Loucy (cell line): ENCODE data around the gene IRGQ.
A peak's percentile ranks its signal among the peaks of the same experiment; 100 is the strongest.

Experiments
- H2AFZ ChIP-seq: fragments of 200-600 bp; sonication (generic); 2 replicates; pipeline ENCODE4 v1.6.0; 2016; ENCODE audit warnings: antibody characterized with exemption, mild to moderate bottlenecking, low read length, moderate library complexity
- H3F3A ChIP-seq: fragments of 200-600 bp; 2 replicates; pipeline ENCODE4 v1.6.0; 2016; ENCODE audit warnings: antibody characterized with exemption, low read depth, mild to moderate bottlenecking
- H3K27me3 ChIP-seq: fragments of 200-600 bp; sonication (generic); 2 replicates; pipeline ENCODE4 v1.6.1; 2014; ENCODE audit warnings: low read length, mild to moderate bottlenecking; ENCODE audit not compliant: insufficient read depth, poor library complexity, severe bottlenecking
- H3K36me3 ChIP-seq: fragments of 200-600 bp; sonication (generic); 2 replicates; pipeline ENCODE4 v1.6.1; 2016; ENCODE audit warnings: low read length; ENCODE audit not compliant: insufficient read depth
- H3K4me1 ChIP-seq: fragments of 200-600 bp; sonication (generic); 2 replicates; pipeline ENCODE4 v1.5.1; 2014; ENCODE audit warnings: low read length, mild to moderate bottlenecking; ENCODE audit not compliant: insufficient read depth, poor library complexity, severe bottlenecking
- H3K4me2 ChIP-seq: fragments of 200-600 bp; sonication (generic); 2 replicates; pipeline ENCODE4 v1.6.0; 2014; ENCODE audit warnings: antibody characterized with exemption, low read length, low read depth, mild to moderate bottlenecking; ENCODE audit not compliant: poor library complexity, severe bottlenecking
- H3K4me3 ChIP-seq: fragments of 200-600 bp; sonication (generic); 2 replicates; pipeline ENCODE4 v1.5.1; 2014; ENCODE audit warnings: low read length, mild to moderate bottlenecking, mixed read lengths; ENCODE audit not compliant: poor library complexity, severe bottlenecking
- H3K79me2 ChIP-seq: fragments of 200-600 bp; sonication (generic); 2 replicates; pipeline ENCODE4 v1.6.1; 2014; ENCODE audit warnings: low read length; ENCODE audit not compliant: insufficient read depth
- H3K9ac ChIP-seq: fragments of 200-600 bp; sonication (generic); 2 replicates; pipeline ENCODE4 v1.6.0; 2014; ENCODE audit warnings: mild to moderate bottlenecking, low read depth, low read length, moderate library complexity; ENCODE audit not compliant: poor library complexity, severe bottlenecking
- H3K9me2 ChIP-seq: fragments of 200-600 bp; sonication (generic); replicated peaks from 2 replicates; pipeline ENCODE4 v1.6.1; 2016; ENCODE audit warnings: low read depth, low read length, mixed read lengths
- H3K9me3 ChIP-seq: fragments of 200-600 bp; sonication (generic); 2 replicates; pipeline ENCODE4 v1.6.1; 2014; ENCODE audit warnings: mild to moderate bottlenecking, antibody characterized with exemption, low read length, low read depth; ENCODE audit not compliant: insufficient read depth
- H4K20me1 ChIP-seq: fragments of 200-600 bp; sonication (generic); 2 replicates; pipeline ENCODE4 v1.6.0; 2014; ENCODE audit warnings: antibody characterized with exemption, low read length, mild to moderate bottlenecking; ENCODE audit not compliant: insufficient read depth, poor library complexity, severe bottlenecking
- EZH2phosphoT487 ChIP-seq: fragments of 200-600 bp; IDR thresholded peaks from 2 replicates; pipeline ENCODE4 v1.6.1; 2018; ENCODE audit warnings: antibody characterized with exemption, mild to moderate bottlenecking, moderate library complexity, borderline replicate concordance
- TF ChIP-seq, protein P1 (sequence below): fragments of 200-600 bp; sonication (generic); conservative IDR thresholded peaks from 2 replicates; pipeline ENCODE4 v1.5.1; 2014; ENCODE audit warnings: mild to moderate bottlenecking, antibody characterized with exemption, low read length

The IRGQ gene

DNA sequence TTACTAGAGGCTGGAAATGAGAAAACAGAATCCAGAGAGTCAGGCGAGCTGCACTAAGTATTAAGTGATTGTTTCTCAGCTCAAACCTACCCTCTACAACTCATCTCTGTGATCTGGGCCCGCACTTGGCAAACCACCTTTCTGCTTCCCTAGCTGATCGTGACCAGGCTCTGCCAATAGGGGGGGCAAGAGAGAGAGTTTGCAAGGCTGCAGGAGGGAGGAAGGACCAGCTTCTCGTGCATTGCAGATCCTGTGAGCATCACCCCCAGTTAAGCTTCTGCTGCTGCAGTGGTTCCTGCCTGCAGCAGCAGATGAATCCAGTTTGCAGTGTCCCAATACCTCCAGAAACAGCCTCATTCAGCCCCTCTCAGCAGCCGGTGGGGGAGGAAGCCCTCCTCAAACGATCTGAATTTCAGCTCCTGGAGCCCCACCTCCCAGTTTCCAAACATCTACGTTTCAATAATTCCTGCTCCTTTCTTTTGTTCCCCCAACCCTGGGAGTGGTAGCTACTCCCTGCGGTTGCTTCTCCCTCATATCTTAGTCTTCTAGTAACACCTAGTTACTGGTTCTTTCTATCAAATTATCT lies 40.7 kb downstream of the IRGQ start:
- peaks cover 1% of the 10 kb centered on the region for H3K4me1 ChIP-seq
- H3K4me2 ChIP-seq: no peak overlapping the region
- no peak overlapping the region for H2AFZ ChIP-seq
- no peaks in the 10 kb centered on the region for H3F3A ChIP-seq
- no peaks in the 10 kb centered on the region for H3K9me3 ChIP-seq
- no peak overlapping the region for H3K9ac ChIP-seq
- TF ChIP-seq EZH2phosphoT487: no peak
- TF ChIP-seq, protein P1, sequence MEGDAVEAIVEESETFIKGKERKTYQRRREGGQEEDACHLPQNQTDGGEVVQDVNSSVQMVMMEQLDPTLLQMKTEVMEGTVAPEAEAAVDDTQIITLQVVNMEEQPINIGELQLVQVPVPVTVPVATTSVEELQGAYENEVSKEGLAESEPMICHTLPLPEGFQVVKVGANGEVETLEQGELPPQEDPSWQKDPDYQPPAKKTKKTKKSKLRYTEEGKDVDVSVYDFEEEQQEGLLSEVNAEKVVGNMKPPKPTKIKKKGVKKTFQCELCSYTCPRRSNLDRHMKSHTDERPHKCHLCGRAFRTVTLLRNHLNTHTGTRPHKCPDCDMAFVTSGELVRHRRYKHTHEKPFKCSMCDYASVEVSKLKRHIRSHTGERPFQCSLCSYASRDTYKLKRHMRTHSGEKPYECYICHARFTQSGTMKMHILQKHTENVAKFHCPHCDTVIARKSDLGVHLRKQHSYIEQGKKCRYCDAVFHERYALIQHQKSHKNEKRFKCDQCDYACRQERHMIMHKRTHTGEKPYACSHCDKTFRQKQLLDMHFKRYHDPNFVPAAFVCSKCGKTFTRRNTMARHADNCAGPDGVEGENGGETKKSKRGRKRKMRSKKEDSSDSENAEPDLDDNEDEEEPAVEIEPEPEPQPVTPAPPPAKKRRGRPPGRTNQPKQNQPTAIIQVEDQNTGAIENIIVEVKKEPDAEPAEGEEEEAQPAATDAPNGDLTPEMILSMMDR: peak; percentile 91
- H3K4me3 ChIP-seq: no peak overlapping the region
- H3K79me2 ChIP-seq: peaks cover 6% of the 10 kb centered on the region; the same call in 1 of the 2 replicates
- H4K20me1 ChIP-seq: no peaks in the 10 kb centered on the region
- H3K36me3 ChIP-seq: peaks cover 51% of the 10 kb centered on the region; the same call in 1 of the 2 replicates
- H3K27me3 ChIP-seq: no peaks in the 10 kb centered on the region
- no peaks in the 10 kb centered on the region for H3K9me2 ChIP-seq

DNA sequence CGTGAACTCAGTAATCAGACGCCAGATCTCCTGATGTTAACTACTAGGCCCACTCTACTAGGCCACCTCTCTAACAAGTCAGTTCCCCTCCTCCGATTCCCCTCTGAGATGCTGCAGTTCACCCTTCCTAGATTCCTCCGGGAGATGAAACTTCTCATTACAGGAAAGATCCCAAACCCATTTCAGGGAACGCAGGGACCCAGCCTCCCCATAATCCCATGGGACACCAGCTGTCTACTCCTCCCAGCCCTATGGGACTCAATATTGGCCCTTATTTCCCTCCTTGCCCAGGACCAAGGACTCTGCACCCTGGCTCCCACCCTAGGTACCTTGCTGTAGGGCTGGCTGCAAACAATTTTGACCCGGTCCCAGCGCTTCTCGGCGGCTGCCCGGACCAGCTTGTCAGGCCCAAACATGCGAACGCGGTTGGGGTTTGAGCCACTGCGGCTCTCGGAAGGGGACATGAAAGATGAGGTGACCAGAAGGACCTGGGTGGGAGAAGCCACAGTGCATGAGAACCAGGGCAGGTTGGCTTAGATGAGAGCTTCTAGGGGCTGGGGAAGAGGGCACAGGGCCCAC lies 41.5 kb downstream of the IRGQ start:
- H3K9me3 ChIP-seq: no peaks in the 10 kb centered on the region
- no peaks in the 10 kb centered on the region for H3K9me2 ChIP-seq
- no peaks in the 10 kb centered on the region for H4K20me1 ChIP-seq
- H3K4me3 ChIP-seq: no peak overlapping the region
- H2AFZ ChIP-seq: no peak overlapping the region
- no peaks in the 10 kb centered on the region for H3F3A ChIP-seq
- H3K36me3 ChIP-seq: peaks cover 53% of the 10 kb centered on the region; the same call in 1 of the 2 replicates
- no peaks in the 10 kb centered on the region for H3K4me1 ChIP-seq
- TF ChIP-seq, protein P1: no peak
- TF ChIP-seq EZH2phosphoT487: no peak
- no peaks in the 10 kb centered on the region for H3K27me3 ChIP-seq
- H3K79me2 ChIP-seq: 0 out of 2 replicates have a peak, but pooled peaks cover 5% of the 10 kb centered on the region
- H3K9ac ChIP-seq: no peak overlapping the region
- no peak overlapping the region for H3K4me2 ChIP-seq

DNA sequence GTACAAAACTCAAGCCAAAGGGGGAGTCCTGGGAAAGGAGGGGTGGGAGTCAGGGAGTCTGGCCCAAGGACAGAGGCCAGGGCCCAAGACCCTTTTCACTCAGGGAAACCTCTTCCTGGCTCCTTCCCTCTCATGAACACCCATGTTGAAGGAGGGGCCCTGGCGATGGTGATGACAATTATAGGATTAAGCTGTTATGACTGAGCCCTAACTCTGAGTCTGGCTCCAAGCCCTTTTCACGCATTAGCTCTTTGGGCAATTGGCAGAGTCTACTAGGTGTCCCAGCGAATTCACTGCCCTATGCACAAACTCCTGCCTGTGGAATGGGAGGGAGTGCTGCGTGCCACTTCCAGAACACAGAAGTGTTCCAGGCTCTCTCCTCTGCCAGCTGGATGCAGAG lies 42.3 kb downstream of the IRGQ start:
- H3K9me3 ChIP-seq: no peaks in the 10 kb centered on the region
- no peak for TF ChIP-seq EZH2phosphoT487
- TF ChIP-seq, protein P1: no peak
- 0 out of 2 replicates have a peak, but pooled peaks cover 5% of the 10 kb centered on the region for H3K79me2 ChIP-seq
- H3K9ac ChIP-seq: no peak overlapping the region
- H3K4me2 ChIP-seq: no peak overlapping the region
- H3K36me3 ChIP-seq: peaks cover 58% of the 10 kb centered on the region; the same call in 1 of the 2 replicates
- no peaks in the 10 kb centered on the region for H3K27me3 ChIP-seq
- H3K4me3 ChIP-seq: no peak overlapping the region
- H4K20me1 ChIP-seq: no peaks in the 10 kb centered on the region
- H3F3A ChIP-seq: no peaks in the 10 kb centered on the region
- no peak overlapping the region for H2AFZ ChIP-seq
- H3K9me2 ChIP-seq: no peaks in the 10 kb centered on the region
- no peaks in the 10 kb centered on the region for H3K4me1 ChIP-seq
